Activated CD4-positive, alpha-beta memory T cell treated with anti-CD3 and anti-CD28 coated beads, Interleukin-2, amount 10 ng/mL, durations not matched to agents 7 days and 5 days (primary cell): Measurements from ENCODE around the gene ZNF555. TPM values are rescaled to one million over a fixed set of nuclear protein-coding genes. Genes with fewer than 3 reads are reported as not detected.

Experiments used
- CTCF ChIA-PET: fragments of 350-600 bp; sonication (Branson Sonifier 250); formaldehyde crosslinking; loops from one replicate; lab custom pipeline; 2021; ENCODE audit warnings: antibody characterized with exemption, inconsistent platforms; lab: Charles Lee
- POLR2A ChIA-PET: fragments of 350-600 bp; sonication (Branson Sonifier 250); formaldehyde crosslinking; loops from one replicate; lab custom pipeline; 2021; ENCODE audit warnings: antibody characterized with exemption; lab: Charles Lee
- DNase-seq: peaks from one replicate; pipeline ENCODE4 v3.0.0-alpha.2; 2020
- H3K27ac Mint-ChIP-seq: one replicate; pipeline ENCODE4 v1.8.0; 2021; ENCODE audit warnings: mild to moderate bottlenecking, mixed read lengths
- H3K27me3 Mint-ChIP-seq: one replicate; pipeline ENCODE4 v1.8.0; 2021; ENCODE audit warnings: mixed read lengths
- H3K36me3 Mint-ChIP-seq: one replicate; pipeline ENCODE4 v1.8.0; 2021; ENCODE audit warnings: low read depth, mixed read lengths
- H3K4me1 Mint-ChIP-seq: one replicate; pipeline ENCODE4 v1.8.0; 2021; ENCODE audit warnings: mixed read lengths
- H3K4me3 Mint-ChIP-seq: one replicate; pipeline ENCODE4 v1.8.0; 2021; ENCODE audit warnings: mild to moderate bottlenecking, mixed read lengths
- H3K9me3 Mint-ChIP-seq: one replicate; pipeline ENCODE4 v1.8.0; 2021; ENCODE audit warnings: mixed read lengths
- total RNA-seq, 2 experiments: library from RNA; stranded (reverse); gene quantifications; one replicate each; pipeline ENCODE4 v1.2.3, GENCODE V29; 2021

The ZNF555 gene
- total RNA-seq, 2 experiments from 2014 or later = 2.7 to 2.9 TPM

DNA sequence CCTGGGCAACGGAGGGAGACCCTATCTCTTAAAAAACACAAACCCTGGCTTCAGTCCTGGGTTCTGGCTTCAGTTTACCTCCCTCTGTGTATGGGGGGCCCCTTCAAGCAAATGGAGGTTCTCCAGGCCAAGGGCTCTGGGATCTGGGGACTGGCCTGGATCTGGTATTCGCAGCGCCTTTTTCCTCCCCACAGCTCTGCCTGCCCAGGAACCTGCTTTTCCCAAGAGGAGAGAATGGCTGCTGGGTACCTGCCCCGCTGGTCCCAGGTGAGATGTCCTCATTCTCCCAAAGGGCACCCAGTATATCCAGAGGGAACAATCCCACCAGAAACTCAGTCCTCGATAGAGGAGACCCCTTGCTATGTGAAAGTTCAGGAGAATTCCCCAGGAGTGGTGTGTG is 18.4 kb upstream of the ZNF555 start:
- peaks cover 3% of the 10 kb centered on the region for H3K4me1 Mint-ChIP-seq
- no peak overlapping the region for H3K27ac Mint-ChIP-seq
- CTCF ChIA-PET = interaction anchor here (0.8 kb wide), 1 partner anchor 124 kb away, joined by 5 read pairs; no protein-coding TSS in a partner anchor
- POLR2A ChIA-PET = no interaction called here
- H3K9me3 Mint-ChIP-seq = peaks cover 11% of the 10 kb centered on the region
- no peak for DNase-seq
- peaks cover 14% of the 10 kb centered on the region for H3K36me3 Mint-ChIP-seq
- no peaks in the 10 kb centered on the region for H3K27me3 Mint-ChIP-seq
- no peak overlapping the region for H3K4me3 Mint-ChIP-seq

DNA sequence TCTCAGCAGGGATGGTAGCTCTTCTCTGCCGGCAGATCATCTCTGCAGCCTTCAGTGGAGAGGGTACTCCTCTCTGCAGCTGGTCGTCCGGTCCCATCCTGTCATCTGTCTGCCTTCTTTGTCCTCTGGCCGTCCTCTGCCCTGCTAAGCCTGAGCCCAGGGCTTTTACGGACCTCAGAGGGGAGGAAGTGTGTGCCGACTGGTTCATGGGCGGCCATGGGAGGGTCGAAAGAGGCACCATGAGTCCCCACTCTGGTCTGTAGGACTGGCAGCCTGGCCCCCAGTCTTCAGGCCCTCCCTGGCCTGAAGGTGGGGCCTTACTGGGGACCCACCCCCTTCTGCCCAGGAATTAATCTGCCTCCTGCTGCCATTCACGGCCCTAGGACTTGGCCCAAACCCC is 17.6 kb upstream of the ZNF555 start:
- POLR2A ChIA-PET = no interaction called here
- peaks cover 17% of the 10 kb centered on the region for H3K9me3 Mint-ChIP-seq
- no peak overlapping the region for H3K27ac Mint-ChIP-seq
- no peak overlapping the region for H3K4me3 Mint-ChIP-seq
- no peak for DNase-seq
- peaks cover 3% of the 10 kb centered on the region for H3K4me1 Mint-ChIP-seq
- CTCF ChIA-PET = interaction anchor here (0.8 kb wide), 1 partner anchor 125 kb away, joined by 5 read pairs; no protein-coding TSS in a partner anchor
- no peaks in the 10 kb centered on the region for H3K27me3 Mint-ChIP-seq
- peaks cover 21% of the 10 kb centered on the region for H3K36me3 Mint-ChIP-seq

DNA sequence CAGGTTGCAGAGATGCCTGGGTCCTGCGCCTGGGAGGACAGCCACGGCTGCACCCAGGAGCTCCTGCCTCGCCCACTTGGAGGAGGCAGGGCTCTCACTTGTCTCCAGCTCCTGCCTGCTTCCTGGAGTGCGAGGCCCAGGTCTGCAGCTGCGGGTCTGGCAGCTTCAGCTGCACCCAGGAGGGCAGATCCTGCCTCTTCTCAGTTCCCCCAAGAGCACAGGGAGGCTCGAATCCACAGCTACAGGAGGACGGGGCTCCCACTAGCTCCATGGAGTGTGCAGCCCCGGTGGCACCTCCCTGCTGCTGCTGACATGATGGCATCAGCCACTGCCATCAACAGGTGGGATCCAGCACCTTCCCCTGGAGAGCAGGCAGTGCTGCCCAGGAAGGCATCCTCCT is 17.1 kb upstream of the ZNF555 start:
- ChIA-PET POLR2A (no interaction called here), CTCF (no interaction called here)
- no peak overlapping the region for H3K4me3 Mint-ChIP-seq
- no peak for DNase-seq
- H3K4me1 Mint-ChIP-seq = peaks cover 3% of the 10 kb centered on the region
- peaks cover 18% of the 10 kb centered on the region for H3K9me3 Mint-ChIP-seq
- H3K27ac Mint-ChIP-seq = no peak overlapping the region
- H3K27me3 Mint-ChIP-seq = no peaks in the 10 kb centered on the region
- peaks cover 23% of the 10 kb centered on the region for H3K36me3 Mint-ChIP-seq

DNA sequence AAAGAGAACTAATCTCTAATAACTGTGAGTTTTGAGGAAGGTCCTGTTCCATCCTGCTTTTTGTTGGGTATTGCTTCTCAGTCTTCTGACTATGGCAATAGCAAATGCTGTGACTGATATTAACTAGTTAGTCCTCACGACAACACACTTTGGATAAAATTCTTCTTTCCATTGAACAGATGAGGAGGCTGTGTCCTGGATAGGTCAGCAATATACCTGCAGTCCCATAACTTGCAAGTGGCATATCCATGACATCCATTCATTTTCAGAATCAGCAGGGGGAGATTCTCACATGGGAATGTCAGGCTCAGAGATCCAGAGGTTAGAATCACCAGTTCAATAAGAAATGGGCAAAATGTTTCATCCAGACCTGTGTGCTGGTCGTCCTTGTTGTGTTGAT is 14.3 kb upstream of the ZNF555 start:
- Mint-ChIP-seq H3K27me3 (no peaks in the 10 kb centered on the region), H3K9me3 (peaks cover 25% of the 10 kb centered on the region), H3K27ac (no peak overlapping the region), H3K4me3 (no peak overlapping the region), H3K36me3 (peaks cover 31% of the 10 kb centered on the region), H3K4me1 (no peaks in the 10 kb centered on the region)
- POLR2A ChIA-PET = no interaction called here
- DNase-seq = no peak
- CTCF ChIA-PET = no interaction called here

DNA sequence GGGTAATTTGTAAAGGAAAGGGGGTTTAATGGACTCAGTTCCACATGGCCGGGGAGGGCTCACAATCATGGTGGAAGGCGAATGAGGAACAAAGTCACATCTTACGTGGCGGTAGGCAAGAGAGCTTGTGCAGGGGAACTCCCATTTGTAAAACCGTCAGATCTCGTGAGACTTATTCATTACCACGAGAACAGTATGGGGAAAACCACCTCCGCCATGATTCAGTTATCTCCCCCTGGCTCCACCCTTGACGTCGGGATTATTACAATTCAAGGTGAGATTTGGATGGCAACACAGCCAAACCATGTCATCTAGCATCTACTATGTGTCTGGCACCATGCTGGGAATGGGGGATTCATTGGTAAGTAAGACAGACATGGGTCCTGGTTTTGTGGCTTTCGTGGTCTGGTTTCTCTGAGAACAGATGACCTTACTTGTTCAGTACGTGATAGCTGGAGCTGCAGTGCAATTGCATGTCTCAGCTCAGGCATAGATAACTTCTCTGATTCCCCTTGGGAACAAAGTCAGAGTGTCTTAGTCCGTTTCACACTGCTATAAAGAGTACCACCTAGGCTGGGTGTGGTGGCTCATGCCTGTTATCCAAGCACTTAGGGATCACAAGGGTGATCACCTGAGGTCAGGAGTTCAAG is 13.3 kb upstream of the ZNF555 start:
- ChIA-PET POLR2A (no interaction called here), CTCF (no interaction called here)
- H3K27me3 Mint-ChIP-seq = no peaks in the 10 kb centered on the region
- no peaks in the 10 kb centered on the region for H3K4me1 Mint-ChIP-seq
- H3K4me3 Mint-ChIP-seq = no peak overlapping the region
- DNase-seq = no peak
- peaks cover 35% of the 10 kb centered on the region for H3K36me3 Mint-ChIP-seq
- H3K9me3 Mint-ChIP-seq = peaks cover 34% of the 10 kb centered on the region
- no peak overlapping the region for H3K27ac Mint-ChIP-seq

DNA sequence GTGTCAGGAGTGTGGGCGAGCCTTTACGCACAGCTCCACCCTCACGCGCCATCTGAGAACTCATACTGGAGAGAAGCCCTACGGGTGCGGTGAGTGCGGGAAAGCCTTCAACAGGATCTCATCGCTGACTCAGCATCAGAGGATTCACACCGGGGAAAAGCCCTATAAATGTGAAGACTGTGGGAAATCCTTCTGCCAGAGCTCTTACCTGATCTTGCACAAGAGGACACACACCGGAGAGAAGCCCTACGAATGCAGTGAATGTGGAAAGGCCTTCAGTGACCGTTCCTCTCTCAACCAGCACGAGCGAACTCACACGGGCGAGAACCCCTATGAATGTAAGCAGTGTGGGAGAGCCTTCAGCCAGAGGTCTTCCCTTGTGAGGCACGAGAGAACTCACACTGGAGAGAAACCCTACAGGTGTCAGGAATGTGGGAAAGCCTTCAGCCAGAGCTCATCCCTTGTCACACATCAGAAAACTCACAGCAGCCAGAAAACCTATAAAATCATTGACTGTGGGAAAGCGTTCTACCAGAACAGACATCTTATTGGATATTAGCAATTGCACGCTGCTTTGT is 6.9 kb upstream of the ZNF555 start:
- Mint-ChIP-seq H3K9me3 (peaks cover 54% of the 10 kb centered on the region), H3K27me3 (no peaks in the 10 kb centered on the region), H3K36me3 (peaks cover 43% of the 10 kb centered on the region), H3K4me3 (no peak overlapping the region), H3K4me1 (no peaks in the 10 kb centered on the region), H3K27ac (no peak overlapping the region)
- ChIA-PET CTCF (interaction anchor here (1.4 kb wide), 1 partner anchor 53 kb away, joined by 4 read pairs; no protein-coding TSS in a partner anchor), POLR2A (no interaction called here)
- no peak for DNase-seq

DNA sequence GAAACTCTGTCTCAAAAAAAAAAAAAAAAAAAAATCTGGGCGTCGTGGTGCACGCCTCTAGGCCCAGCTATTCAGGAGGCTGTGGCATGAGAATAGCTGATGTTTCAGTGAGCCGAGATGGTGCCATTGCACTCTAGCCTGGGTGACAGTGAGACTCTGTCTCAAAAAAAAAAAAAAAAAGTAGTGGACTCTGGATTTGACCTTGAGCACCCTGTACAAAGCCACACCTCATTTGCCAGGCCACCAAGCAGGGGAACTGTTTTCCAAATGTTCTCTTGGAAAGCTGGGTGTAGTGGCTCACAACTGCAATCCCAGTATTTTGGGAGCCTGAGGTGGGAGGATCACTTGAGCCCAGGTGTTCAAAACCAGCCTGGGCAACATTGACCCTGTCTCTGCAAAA is 3.8 kb upstream of the ZNF555 start:
- Mint-ChIP-seq H3K27ac (no peak overlapping the region), H3K9me3 (peaks cover 45% of the 10 kb centered on the region), H3K36me3 (peaks cover 43% of the 10 kb centered on the region), H3K4me1 (peaks cover 10% of the 10 kb centered on the region), H3K27me3 (no peaks in the 10 kb centered on the region), H3K4me3 (no peak overlapping the region)
- DNase-seq = no peak
- ChIA-PET CTCF (interaction anchor here (1.0 to 1.6 kb wide), 3 partner anchors 13 to 113 kb away, joined by 3 to 4 read pairs (median 4); no protein-coding TSS in a partner anchor), POLR2A (no interaction called here)

DNA sequence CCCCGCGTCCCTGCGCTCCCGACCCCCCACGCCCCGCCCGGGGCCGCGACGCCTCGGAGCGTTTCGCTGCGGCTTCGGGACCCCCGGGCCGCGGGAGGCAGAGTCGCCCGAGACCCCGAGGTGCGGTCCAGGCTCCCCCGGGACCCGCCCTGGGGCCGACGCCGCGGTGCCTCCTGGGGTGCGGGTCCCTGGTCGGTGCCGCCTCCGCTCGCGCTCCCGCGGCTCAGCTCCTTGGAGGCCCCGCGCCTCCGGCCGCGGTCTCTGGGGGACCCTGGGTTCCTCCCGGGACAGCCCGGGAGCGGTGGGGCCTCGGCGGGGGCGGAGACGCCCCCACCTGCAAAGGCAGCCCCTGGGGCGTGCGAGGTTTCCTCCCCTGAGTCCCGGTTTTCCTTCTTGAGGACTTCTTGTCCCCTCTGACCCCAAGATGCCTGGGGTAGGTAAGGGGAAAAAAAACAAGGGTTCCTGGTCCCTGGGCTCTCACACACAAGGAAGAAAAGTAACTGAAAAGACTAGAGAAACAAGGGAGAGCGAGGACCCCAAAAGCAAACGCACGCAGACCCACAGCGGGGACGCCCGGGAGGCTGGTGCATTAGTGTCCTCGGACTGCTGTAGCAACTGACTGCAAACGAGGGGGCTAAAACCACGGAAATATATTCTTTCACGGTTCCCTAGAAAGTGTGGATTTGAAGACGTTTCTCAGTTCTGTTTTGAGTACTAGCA is 740 bp downstream of the ZNF555 start:
- ChIA-PET POLR2A (interaction anchor here (1.5 to 1.6 kb wide), 2 partner anchors 9 to 59 kb away, joined by 5 read pairs; partner anchors contain the start of gene ZNF57), CTCF (interaction anchor here (1.0 to 1.2 kb wide), 4 partner anchors 9 to 194 kb away, joined by 3 to 12 read pairs (median 4); partner anchors contain the start of gene ZNF554)
- peaks cover 15% of the 10 kb centered on the region for H3K36me3 Mint-ChIP-seq
- DNase-seq = no peak
- no peaks in the 10 kb centered on the region for H3K27me3 Mint-ChIP-seq
- H3K9me3 Mint-ChIP-seq = peaks cover 25% of the 10 kb centered on the region
- H3K27ac Mint-ChIP-seq = no peak overlapping the region
- H3K4me1 Mint-ChIP-seq = peaks cover 12% of the 10 kb centered on the region
- peak overlapping the region; percentile 62 for H3K4me3 Mint-ChIP-seq

DNA sequence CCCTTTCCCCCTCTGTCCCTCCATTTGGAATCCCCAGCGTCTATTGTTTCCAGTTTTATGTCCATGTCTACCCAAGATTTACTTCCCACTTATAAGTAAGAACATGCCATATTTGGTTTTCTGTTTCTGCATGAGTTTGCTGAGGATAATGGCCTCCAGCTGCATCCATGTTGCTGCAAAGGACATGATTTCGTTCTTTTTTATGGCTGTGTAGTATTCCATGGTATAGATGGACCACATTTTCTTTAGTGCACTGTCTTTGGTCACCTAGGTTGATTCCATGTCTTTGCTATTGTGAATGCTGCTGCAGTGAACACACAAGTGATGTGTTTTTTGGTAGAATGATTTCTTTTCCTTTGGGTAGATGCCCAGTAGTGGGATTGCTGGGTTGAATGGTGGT is 3.8 kb downstream of the ZNF555 start:
- Mint-ChIP-seq H3K4me1 (peaks cover 15% of the 10 kb centered on the region), H3K27me3 (no peaks in the 10 kb centered on the region), H3K9me3 (peaks cover 28% of the 10 kb centered on the region), H3K27ac (no peak overlapping the region), H3K4me3 (no peak overlapping the region), H3K36me3 (peaks cover 24% of the 10 kb centered on the region)
- CTCF ChIA-PET = no interaction called here
- POLR2A ChIA-PET = no interaction called here
- no peak for DNase-seq

DNA sequence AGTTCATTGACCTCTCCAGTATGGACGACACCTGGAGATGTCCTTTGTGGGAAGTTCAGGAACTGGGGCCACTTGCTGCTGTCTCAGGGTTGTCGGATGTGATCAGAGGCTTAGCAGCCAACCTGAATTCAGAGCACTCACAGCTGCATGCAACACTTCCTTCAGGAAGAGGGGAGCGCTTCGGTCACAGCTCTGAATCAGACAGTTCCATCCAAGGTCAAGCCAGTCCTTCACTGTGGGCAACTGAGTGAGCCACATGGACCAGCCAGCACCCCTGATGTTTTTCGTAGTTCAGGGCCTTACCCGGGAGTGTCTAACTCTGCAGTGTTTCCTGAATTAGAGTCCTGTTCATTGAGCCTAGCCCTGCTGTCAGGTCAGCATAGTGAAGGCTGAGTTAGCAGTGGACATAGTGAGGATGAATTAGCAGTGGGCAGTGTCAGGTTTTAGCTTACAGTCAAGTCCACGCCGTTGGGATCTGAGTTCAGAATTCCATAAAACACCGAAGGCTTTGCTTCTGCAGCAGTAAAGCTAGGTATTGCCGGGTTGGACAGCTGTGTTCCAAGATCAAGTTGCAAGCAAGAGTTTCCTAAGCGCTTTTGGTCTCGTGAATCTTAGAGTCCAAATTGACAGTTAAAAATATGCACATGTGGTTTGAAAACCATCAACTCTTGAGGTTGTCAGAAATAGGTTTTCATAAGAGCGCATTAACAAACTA is 5.1 kb downstream of the ZNF555 start:
- H3K4me1 Mint-ChIP-seq = peaks cover 15% of the 10 kb centered on the region
- peaks cover 29% of the 10 kb centered on the region for H3K36me3 Mint-ChIP-seq
- POLR2A ChIA-PET = no interaction called here
- CTCF ChIA-PET = no interaction called here
- H3K9me3 Mint-ChIP-seq = peaks cover 38% of the 10 kb centered on the region
- H3K27ac Mint-ChIP-seq = no peak overlapping the region
- no peak overlapping the region for H3K4me3 Mint-ChIP-seq
- H3K27me3 Mint-ChIP-seq = no peaks in the 10 kb centered on the region
- no peak for DNase-seq

DNA sequence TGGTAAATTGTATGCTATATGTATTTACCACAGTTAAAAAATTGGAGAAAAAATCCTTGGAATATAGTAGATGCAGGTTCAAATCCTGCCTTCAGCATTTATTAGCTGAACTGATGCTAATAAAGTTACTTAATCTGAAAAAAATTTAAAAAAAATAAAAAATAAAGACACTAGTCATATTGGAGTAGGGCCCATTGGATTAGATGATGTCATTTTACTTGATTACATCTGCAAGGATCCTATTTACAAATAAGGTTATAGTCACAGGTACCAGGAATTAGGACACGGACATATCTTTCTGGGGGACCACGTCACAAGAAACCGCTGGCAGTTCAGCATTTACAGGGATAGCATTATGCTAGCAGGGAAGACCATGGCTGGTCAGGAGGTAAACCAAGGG is 6.2 kb downstream of the ZNF555 start:
- H3K4me3 Mint-ChIP-seq = no peak overlapping the region
- H3K36me3 Mint-ChIP-seq = peaks cover 37% of the 10 kb centered on the region
- POLR2A ChIA-PET = no interaction called here
- peaks cover 9% of the 10 kb centered on the region for H3K4me1 Mint-ChIP-seq
- CTCF ChIA-PET = no interaction called here
- no peak for DNase-seq
- no peaks in the 10 kb centered on the region for H3K27me3 Mint-ChIP-seq
- H3K9me3 Mint-ChIP-seq = peaks cover 46% of the 10 kb centered on the region
- no peak overlapping the region for H3K27ac Mint-ChIP-seq

DNA sequence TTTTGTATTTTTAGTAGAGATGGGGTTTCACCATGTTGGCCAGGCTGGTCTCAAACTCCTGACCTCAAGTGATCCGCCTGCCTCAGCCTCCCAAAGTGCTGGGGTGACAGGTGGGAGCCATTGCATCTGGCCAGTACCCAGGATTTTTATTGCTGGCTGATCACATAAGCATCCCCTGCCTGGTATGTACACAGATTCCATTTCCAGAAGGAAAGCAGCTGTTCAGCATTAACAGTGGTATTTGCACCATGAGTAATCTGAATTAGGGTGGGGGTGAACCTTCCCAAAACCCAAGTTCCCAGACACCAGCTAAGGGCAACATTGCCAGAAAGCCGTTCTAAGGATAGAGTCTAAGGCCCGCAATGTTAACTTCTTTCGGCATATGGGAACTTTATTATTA is 7.3 kb downstream of the ZNF555 start:
- peaks cover 57% of the 10 kb centered on the region for H3K9me3 Mint-ChIP-seq
- H3K36me3 Mint-ChIP-seq = peaks cover 48% of the 10 kb centered on the region
- POLR2A ChIA-PET = interaction anchor here (0.7 kb wide), 1 partner anchor 16 kb away, joined by 3 read pairs; no protein-coding TSS in a partner anchor

More for the DNA sequence above, 7.3 kb downstream of the ZNF555 start:
- no peak for DNase-seq
- no peaks in the 10 kb centered on the region for H3K27me3 Mint-ChIP-seq
- peaks cover 8% of the 10 kb centered on the region for H3K4me1 Mint-ChIP-seq
- CTCF ChIA-PET = no interaction called here
- no peak overlapping the region for H3K4me3 Mint-ChIP-seq
- H3K27ac Mint-ChIP-seq = no peak overlapping the region
